Measurements from ENCODE around the gene CLRN3. TPM values are rescaled to one million over a fixed set of nuclear protein-coding genes. Genes with fewer than 3 reads are reported as not detected.

The CLRN3 gene
- total and polyA plus RNA-seq, 2 donors (not counting 1 experiment from before 2014, with no cell fraction given) = not detected

DNA sequence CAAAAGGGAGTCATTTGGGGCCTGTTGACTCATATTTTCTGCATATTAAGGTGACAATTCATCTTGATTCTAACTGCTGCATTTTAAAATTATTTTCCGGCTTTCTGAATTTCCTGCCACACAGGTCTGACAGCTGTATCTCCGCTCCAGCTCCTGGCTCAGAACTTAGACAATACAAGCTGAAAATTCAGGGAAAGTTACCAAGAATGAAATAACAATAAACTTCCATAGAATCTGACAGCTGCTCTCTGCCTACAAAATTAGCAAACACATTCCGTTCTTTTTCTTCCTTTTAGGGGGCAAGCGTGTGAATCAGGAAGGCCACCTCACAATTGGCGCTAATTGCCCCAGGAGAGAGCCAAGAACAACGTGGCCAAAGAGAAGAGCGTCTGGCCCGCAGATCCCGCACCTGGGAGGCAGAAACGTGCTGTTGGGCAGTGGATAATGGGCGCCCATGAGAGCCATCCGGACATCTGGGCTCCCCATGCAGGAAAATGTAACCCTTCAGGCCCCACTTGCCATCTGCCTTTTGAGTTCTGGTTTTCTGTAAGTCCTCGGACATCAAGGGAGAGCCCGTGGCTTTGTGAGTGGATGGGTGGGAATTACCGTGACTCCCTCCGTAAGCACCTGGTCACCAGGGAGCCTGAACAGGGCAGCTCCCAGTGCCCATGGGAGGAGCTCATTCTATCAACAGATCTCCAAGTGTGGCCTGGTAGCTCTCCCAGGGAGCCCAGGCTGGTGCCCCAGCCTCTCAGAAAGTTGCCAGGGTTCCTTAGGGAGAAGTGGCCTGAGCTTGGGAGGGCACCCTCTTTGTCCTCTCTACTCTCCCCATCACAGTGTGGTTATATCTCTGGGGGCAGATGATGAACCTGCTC is 5.0 kb downstream of the CLRN3 start:
- ATAC-seq (ENCODE audit: low read depth) = no peak
- ChIA-PET POLR2A (no interaction called here), CTCF (no interaction called here)
- H3K4me2 ChIP-seq (replicated peaks; ENCODE audit: low read depth, low read length, poor library complexity, severe bottlenecking) = no peak overlapping the region
- Mint-ChIP-seq H3K27me3 (peaks cover 5% of the 10 kb centered on the region), H3K4me3 (no peak overlapping the region), H3K4me1 (no peaks in the 10 kb centered on the region), H3K27ac (no peak overlapping the region), H3K9me3 (ENCODE audit: insufficient read depth) (no peaks in the 10 kb centered on the region)
- H3K79me2 ChIP-seq (ENCODE audit: control insufficient read depth, insufficient read depth, low read length) = no peaks in the 10 kb centered on the region
- peaks cover 0 to 3% (median 0%) of the 10 kb centered on the region in 4 experiments for H3K27me3 ChIP-seq (replicated peaks in 1 of 4; ENCODE audit: control extremely low read depth in 1 of 4, control insufficient read depth in 3 of 4, insufficient read depth in 4 of 4, low read length in 3 of 4)
- intact Hi-C loops (cut with micrococcal nuclease) = no loop called here
- no peak overlapping the region for H3K9ac ChIP-seq (ENCODE audit: low read length)
- 94% methylated on average over 10 of the region's 16 CpGs for WGBS (ENCODE audit: insufficient coverage)
- no peak overlapping the region for H2AFZ ChIP-seq (ENCODE audit: insufficient read depth, low read depth, low read length, poor library complexity, severe bottlenecking)
- no peaks in the 10 kb centered on the region for H3K9me3 ChIP-seq (ENCODE audit: control extremely low read depth in 1 of 3, control insufficient read depth in 2 of 3, insufficient read depth in 1 of 3, low read length in 2 of 3)
- TF ChIP-seq, protein P1, sequence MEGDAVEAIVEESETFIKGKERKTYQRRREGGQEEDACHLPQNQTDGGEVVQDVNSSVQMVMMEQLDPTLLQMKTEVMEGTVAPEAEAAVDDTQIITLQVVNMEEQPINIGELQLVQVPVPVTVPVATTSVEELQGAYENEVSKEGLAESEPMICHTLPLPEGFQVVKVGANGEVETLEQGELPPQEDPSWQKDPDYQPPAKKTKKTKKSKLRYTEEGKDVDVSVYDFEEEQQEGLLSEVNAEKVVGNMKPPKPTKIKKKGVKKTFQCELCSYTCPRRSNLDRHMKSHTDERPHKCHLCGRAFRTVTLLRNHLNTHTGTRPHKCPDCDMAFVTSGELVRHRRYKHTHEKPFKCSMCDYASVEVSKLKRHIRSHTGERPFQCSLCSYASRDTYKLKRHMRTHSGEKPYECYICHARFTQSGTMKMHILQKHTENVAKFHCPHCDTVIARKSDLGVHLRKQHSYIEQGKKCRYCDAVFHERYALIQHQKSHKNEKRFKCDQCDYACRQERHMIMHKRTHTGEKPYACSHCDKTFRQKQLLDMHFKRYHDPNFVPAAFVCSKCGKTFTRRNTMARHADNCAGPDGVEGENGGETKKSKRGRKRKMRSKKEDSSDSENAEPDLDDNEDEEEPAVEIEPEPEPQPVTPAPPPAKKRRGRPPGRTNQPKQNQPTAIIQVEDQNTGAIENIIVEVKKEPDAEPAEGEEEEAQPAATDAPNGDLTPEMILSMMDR (IDR thresholded peaks at IDR 0.05) = no peak
- TF ChIP-seq EZH2 (IDR thresholded peaks at IDR 0.05; ENCODE audit: borderline replicate concordance, insufficient read depth, low read depth, low read length, poor library complexity, severe bottlenecking) = no peak
- H3K4me3 ChIP-seq (ENCODE audit: control extremely low read depth in 1 of 5, extremely low read depth in 1 of 5, insufficient read depth in 1 of 5, low read depth in 2 of 5, low read length in 4 of 5) = no peak overlapping the region
- no peaks in the 10 kb centered on the region for H4K20me1 ChIP-seq (ENCODE audit: control insufficient read depth, insufficient read depth, low read length, poor library complexity, severe bottlenecking)
- no peak overlapping the region for H3K27ac ChIP-seq (ENCODE audit: low read length in 2 of 2)
- H3K36me3 ChIP-seq (replicated peaks in 1 of 2; ENCODE audit: control extremely low read depth in 1 of 2, control insufficient read depth in 1 of 2, extremely low read depth in 1 of 2, insufficient read depth in 2 of 2, low read length in 1 of 2) = no peaks in the 10 kb centered on the region
- no peak for DNase-seq
- peaks cover 0 to 3% of the 10 kb centered on the region in 2 donors for H3K4me1 ChIP-seq (ENCODE audit: control insufficient read depth in 2 of 2, insufficient read depth in 2 of 2, low read length in 2 of 2)

- TF ChIP-seq, protein P1 (IDR thresholded peaks at IDR 0.05) = no peak
- no peak for TF ChIP-seq EZH2 (IDR thresholded peaks at IDR 0.05; ENCODE audit: borderline replicate concordance, insufficient read depth, low read depth, low read length, poor library complexity, severe bottlenecking)
- H3K9ac ChIP-seq (ENCODE audit: low read length) = no peak overlapping the region
- POLR2A ChIA-PET = no interaction called here
- no peaks in the 10 kb centered on the region for H3K9me3 ChIP-seq (ENCODE audit: control extremely low read depth in 1 of 3, control insufficient read depth in 2 of 3, insufficient read depth in 1 of 3, low read length in 2 of 3)
- no peak overlapping the region for H3K27ac ChIP-seq (ENCODE audit: low read length in 2 of 2)
- WGBS (ENCODE audit: insufficient coverage) = 97% methylated on average over 9 of the region's 12 CpGs
- H3K27ac Mint-ChIP-seq = no peak overlapping the region
- peaks cover under 1 to 8% of the 10 kb centered on the region in 2 donors for H3K4me1 ChIP-seq (ENCODE audit: control insufficient read depth in 2 of 2, insufficient read depth in 2 of 2, low read length in 2 of 2)
- H3K9me3 Mint-ChIP-seq (ENCODE audit: insufficient read depth) = no peaks in the 10 kb centered on the region
- DNase-seq (no peak), ATAC-seq (ENCODE audit: low read depth) (no peak)
- no peak overlapping the region for H3K4me3 Mint-ChIP-seq
- CTCF ChIA-PET = no interaction called here
- intact Hi-C loops (cut with micrococcal nuclease) = no loop called here
- no peak overlapping the region for H3K4me2 ChIP-seq (replicated peaks; ENCODE audit: low read depth, low read length, poor library complexity, severe bottlenecking)
- no peak overlapping the region for H2AFZ ChIP-seq (ENCODE audit: insufficient read depth, low read depth, low read length, poor library complexity, severe bottlenecking)
- H3K79me2 ChIP-seq (ENCODE audit: control insufficient read depth, insufficient read depth, low read length) = no peaks in the 10 kb centered on the region
- peaks cover 5% of the 10 kb centered on the region for H3K27me3 Mint-ChIP-seq
- H3K4me1 Mint-ChIP-seq = peaks cover 4% of the 10 kb centered on the region
- peaks cover 0 to 3% (median 0%) of the 10 kb centered on the region in 4 experiments for H3K27me3 ChIP-seq (replicated peaks in 1 of 4; ENCODE audit: control extremely low read depth in 1 of 4, control insufficient read depth in 3 of 4, insufficient read depth in 4 of 4, low read length in 3 of 4)
- H4K20me1 ChIP-seq (ENCODE audit: control insufficient read depth, insufficient read depth, low read length, poor library complexity, severe bottlenecking) = no peaks in the 10 kb centered on the region
- no peak overlapping the region for H3K4me3 ChIP-seq (ENCODE audit: control extremely low read depth in 1 of 5, extremely low read depth in 1 of 5, insufficient read depth in 1 of 5, low read depth in 2 of 5, low read length in 4 of 5)
- no peaks in the 10 kb centered on the region for H3K36me3 ChIP-seq (replicated peaks in 1 of 2; ENCODE audit: control extremely low read depth in 1 of 2, control insufficient read depth in 1 of 2, extremely low read depth in 1 of 2, insufficient read depth in 2 of 2, low read length in 1 of 2)
Measured at GRCh38 chr10:127886371-127887051, 6.2 kb downstream of the CLRN3 start.

All from B cell (primary cell).